GM23338 (cell line): ENCODE data around the gene SGCD. TPM values are rescaled to one million over a fixed set of nuclear protein-coding genes. Genes with fewer than 3 reads are reported as not detected.

Experiments
- ATAC-seq: fragments of 200-7000 bp; cut with Tn5 transposase; 3 replicates; pipeline ENCODE4 v1.9.1; 2020
- DNase-seq: peaks from one replicate; pipeline ENCODE4 v3.0.0-alpha.2; 2015; ENCODE audit warnings: low spot score
- H2AFZ ChIP-seq: fragments of 200-600 bp; sonication (generic); 2 replicates; pipeline ENCODE4 v1.8.0; 2016; ENCODE audit warnings: antibody characterized with exemption, mild to moderate bottlenecking, moderate library complexity
- H3F3A ChIP-seq: fragments of 200-600 bp; sonication (generic); replicated peaks from 2 replicates; pipeline ENCODE4 v1.8.0; 2017; ENCODE audit warnings: antibody characterized with exemption, mixed run types, low read depth
- H3K27ac ChIP-seq: fragments of 200-600 bp; sonication (generic); 2 replicates; pipeline ENCODE4 v1.6.1; 2016; ENCODE audit warnings: low read depth
- H3K27me3 ChIP-seq: fragments of 200-600 bp; sonication (generic); 2 replicates; pipeline ENCODE4 v1.8.0; 2016; ENCODE audit warnings: mild to moderate bottlenecking, mixed run types, moderate library complexity; ENCODE audit not compliant: insufficient read depth
- H3K36me3 ChIP-seq: fragments of 200-600 bp; sonication (generic); 2 replicates; pipeline ENCODE4 v1.8.0; 2016; ENCODE audit warnings: mild to moderate bottlenecking; ENCODE audit not compliant: insufficient read depth
- H3K4me1 ChIP-seq: fragments of 200-600 bp; sonication (generic); 2 replicates; pipeline ENCODE4 v1.8.0; 2016; ENCODE audit warnings: mild to moderate bottlenecking, moderate library complexity; ENCODE audit not compliant: insufficient read depth
- H3K4me2 ChIP-seq: fragments of 200-600 bp; sonication (generic); 2 replicates; pipeline ENCODE4 v1.7.1; 2017; ENCODE audit warnings: mixed run types
- H3K4me3 ChIP-seq: fragments of 200-600 bp; sonication (generic); 2 replicates; pipeline ENCODE4 v1.6.1; 2016; ENCODE audit warnings: mixed run types
- H3K79me2 ChIP-seq: fragments of 200-600 bp; sonication (generic); replicated peaks from 2 replicates; pipeline ENCODE4 v1.8.0; 2017; ENCODE audit warnings: mild to moderate bottlenecking; ENCODE audit not compliant: insufficient read depth
- H3K9me2 ChIP-seq: fragments of 200-600 bp; sonication (generic); 2 replicates; pipeline ENCODE4 v1.8.0; 2017; ENCODE audit not compliant: insufficient read depth
- H4K20me1 ChIP-seq: fragments of 200-600 bp; sonication (generic); replicated peaks from 2 replicates; pipeline ENCODE4 v1.8.0; 2017; ENCODE audit warnings: mild to moderate bottlenecking; ENCODE audit not compliant: insufficient read depth
- H3K27ac Mint-ChIP-seq: 2 replicates; pipeline ENCODE4 v1.8.0; 2020; ENCODE audit warnings: inconsistent platforms, mild to moderate bottlenecking, moderate library complexity, mixed read lengths
- H3K27me3 Mint-ChIP-seq: 3 replicates; pipeline ENCODE4 v1.8.0; 2022; ENCODE audit warnings: low read depth, mild to moderate bottlenecking, moderate library complexity, mixed read lengths, inconsistent platforms; ENCODE audit not compliant: insufficient read depth, poor library complexity
- H3K36me3 Mint-ChIP-seq: 3 replicates; pipeline ENCODE4 v1.8.0; 2021; ENCODE audit warnings: low read depth, mild to moderate bottlenecking, inconsistent platforms, moderate library complexity, mixed read lengths
- H3K4me1 Mint-ChIP-seq: 3 replicates; pipeline ENCODE4 v1.8.0; 2020; ENCODE audit warnings: mild to moderate bottlenecking, inconsistent platforms, mixed read lengths
- H3K4me3 Mint-ChIP-seq: 3 replicates; pipeline ENCODE4 v1.8.0; 2021; ENCODE audit warnings: moderate library complexity, mild to moderate bottlenecking, inconsistent platforms, mixed read lengths
- H3K9me3 Mint-ChIP-seq: 3 replicates; pipeline ENCODE4 v1.8.0; 2020; ENCODE audit warnings: moderate library complexity, mild to moderate bottlenecking, inconsistent platforms, mixed read lengths
- CREB1 ChIP-seq: fragments of 250-450 bp; sonication (Bioruptor Pico); IDR thresholded peaks from 2 replicates; pipeline ENCODE4 v1.5.0; 2020; ENCODE audit warnings: low read depth, mild to moderate bottlenecking, moderate library complexity
- EZH2 ChIP-seq: fragments of 200-600 bp; sonication (generic); IDR thresholded peaks from one replicate; pipeline ENCODE4 v1.8.0; 2017; ENCODE audit warnings: antibody characterized with exemption, mild to moderate bottlenecking, low read depth; ENCODE audit not compliant: unreplicated experiment
- EZH2phosphoT487 ChIP-seq: fragments of 200-600 bp; sonication (generic); IDR thresholded peaks from one replicate; pipeline ENCODE4 v1.8.1; 2018; ENCODE audit warnings: antibody characterized with exemption; ENCODE audit not compliant: unreplicated experiment
- JUNB ChIP-seq: IDR thresholded peaks from one replicate; pipeline ENCODE4 v1.6.1; 2016; ENCODE audit warnings: antibody characterized with exemption; ENCODE audit not compliant: unreplicated experiment
- NANOG ChIP-seq: IDR thresholded peaks from 2 replicates; pipeline ENCODE4 v1.6.1; 2016; ENCODE audit warnings: antibody characterized with exemption, borderline replicate concordance
- POLR2AphosphoS5 ChIP-seq: IDR thresholded peaks from 2 replicates; pipeline ENCODE4 v1.6.1; 2016; ENCODE audit warnings: antibody characterized with exemption, low read depth
- STAT1 ChIP-seq: IDR thresholded peaks from one replicate; pipeline ENCODE4 v1.6.1; 2016; ENCODE audit warnings: antibody characterized with exemption; ENCODE audit not compliant: unreplicated experiment
- ZNF114 ChIP-seq: fragments of 250-450 bp; sonication (Bioruptor Pico); IDR thresholded peaks from 2 replicates; pipeline ENCODE4 v1.5.0; 2020; ENCODE audit warnings: mild to moderate bottlenecking, moderate library complexity
- ZNF331 ChIP-seq: fragments of 250-450 bp; sonication (Bioruptor Pico); IDR thresholded peaks from 2 replicates; pipeline ENCODE4 v1.5.0; 2020; ENCODE audit warnings: low read depth, mild to moderate bottlenecking, moderate library complexity
- polyA plus RNA-seq: library from polyadenylated mRNA; unstranded; fragments of >200 nt; fragmentation: Nextera tagmentation; extraction: Ambion mirVana; gene quantifications from 2 replicates; pipeline ENCODE4 v1.2.1, GENCODE V29; 2016
- total RNA-seq: library from RNA; depleted of rRNA; stranded (reverse); fragments of >200 nt; shearing (Covaris generic); gene quantifications from 2 replicates; pipeline ENCODE4 v1.2.3, GENCODE V29; 2014
- TF ChIP-seq, protein P1 (sequence below): IDR thresholded peaks from one replicate; pipeline ENCODE4 v1.6.1; 2018; ENCODE audit warnings: antibody characterized with exemption; ENCODE audit not compliant: unreplicated experiment
- TF ChIP-seq, protein P2 (sequence below), 2 experiments: fragments of 200-600 bp in 1 of 2; sonication (generic) in 1 of 2; conservative IDR thresholded peaks; 2 replicates each; pipeline versions ENCODE4 v1.5.1 to v1.6.1; 2016 to 2017; ENCODE audit warnings: antibody characterized with exemption in 2 of 2, low read depth in 2 of 2, mild to moderate bottlenecking in 2 of 2, moderate library complexity in 1 of 2
- TF ChIP-seq, protein P3 (sequence below): fragments of 250-450 bp; sonication (Bioruptor Pico); IDR thresholded peaks from 2 replicates; pipeline ENCODE4 v1.5.0; 2020; ENCODE audit warnings: mild to moderate bottlenecking, moderate library complexity
- TF ChIP-seq, protein P4 (sequence below): IDR thresholded peaks from 2 replicates; pipeline ENCODE4 v1.6.1; 2016; ENCODE audit warnings: antibody characterized with exemption

Gene SGCD
- total and polyA plus RNA-seq, 2 experiments from 2014 or later = 0.03 to 0.05 TPM

DNA sequence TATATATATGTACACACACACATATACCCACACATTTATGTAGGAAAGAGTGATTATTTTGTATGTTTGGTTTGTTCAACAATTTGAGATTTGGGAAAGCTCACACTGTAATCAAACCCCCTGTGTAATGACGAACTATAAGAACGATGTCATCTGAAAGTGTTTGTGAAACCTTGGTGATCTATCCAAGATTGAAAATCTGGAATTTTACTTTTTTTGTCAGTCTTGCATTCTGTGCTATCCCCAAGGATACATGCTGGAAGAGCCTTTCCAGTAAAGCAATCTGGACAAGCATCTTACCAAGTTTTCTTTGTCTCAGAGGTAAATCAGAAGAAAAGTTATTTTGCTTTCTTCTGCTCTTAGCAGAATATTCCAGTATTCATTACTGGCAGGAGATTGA, 23.3 kb downstream of the SGCD start:
- Histone ChIP-seq H3K36me3 (no peaks in the 10 kb centered on the region), H3K4me3 (no peak overlapping the region), H3F3A (no peaks in the 10 kb centered on the region), H3K4me2 (no peak overlapping the region), H3K27me3 (no peaks in the 10 kb centered on the region), H3K79me2 (no peaks in the 10 kb centered on the region), H2AFZ (no peak overlapping the region), H4K20me1 (no peaks in the 10 kb centered on the region), H3K27ac (no peak overlapping the region), H3K4me1 (peaks cover 10% of the 10 kb centered on the region; the same call in 1 of the 2 replicates), H3K9me2 (no peaks in the 10 kb centered on the region)
- Mint-ChIP-seq H3K4me1 (peaks cover 7% of the 10 kb centered on the region; the same call in 2 of the 3 replicates), H3K4me3 (no peak overlapping the region), H3K9me3 (no peaks in the 10 kb centered on the region), H3K36me3 (no peaks in the 10 kb centered on the region), H3K27ac (no peak overlapping the region), H3K27me3 (peaks cover 1% of the 10 kb centered on the region)
- TF ChIP-seq, protein P1, sequence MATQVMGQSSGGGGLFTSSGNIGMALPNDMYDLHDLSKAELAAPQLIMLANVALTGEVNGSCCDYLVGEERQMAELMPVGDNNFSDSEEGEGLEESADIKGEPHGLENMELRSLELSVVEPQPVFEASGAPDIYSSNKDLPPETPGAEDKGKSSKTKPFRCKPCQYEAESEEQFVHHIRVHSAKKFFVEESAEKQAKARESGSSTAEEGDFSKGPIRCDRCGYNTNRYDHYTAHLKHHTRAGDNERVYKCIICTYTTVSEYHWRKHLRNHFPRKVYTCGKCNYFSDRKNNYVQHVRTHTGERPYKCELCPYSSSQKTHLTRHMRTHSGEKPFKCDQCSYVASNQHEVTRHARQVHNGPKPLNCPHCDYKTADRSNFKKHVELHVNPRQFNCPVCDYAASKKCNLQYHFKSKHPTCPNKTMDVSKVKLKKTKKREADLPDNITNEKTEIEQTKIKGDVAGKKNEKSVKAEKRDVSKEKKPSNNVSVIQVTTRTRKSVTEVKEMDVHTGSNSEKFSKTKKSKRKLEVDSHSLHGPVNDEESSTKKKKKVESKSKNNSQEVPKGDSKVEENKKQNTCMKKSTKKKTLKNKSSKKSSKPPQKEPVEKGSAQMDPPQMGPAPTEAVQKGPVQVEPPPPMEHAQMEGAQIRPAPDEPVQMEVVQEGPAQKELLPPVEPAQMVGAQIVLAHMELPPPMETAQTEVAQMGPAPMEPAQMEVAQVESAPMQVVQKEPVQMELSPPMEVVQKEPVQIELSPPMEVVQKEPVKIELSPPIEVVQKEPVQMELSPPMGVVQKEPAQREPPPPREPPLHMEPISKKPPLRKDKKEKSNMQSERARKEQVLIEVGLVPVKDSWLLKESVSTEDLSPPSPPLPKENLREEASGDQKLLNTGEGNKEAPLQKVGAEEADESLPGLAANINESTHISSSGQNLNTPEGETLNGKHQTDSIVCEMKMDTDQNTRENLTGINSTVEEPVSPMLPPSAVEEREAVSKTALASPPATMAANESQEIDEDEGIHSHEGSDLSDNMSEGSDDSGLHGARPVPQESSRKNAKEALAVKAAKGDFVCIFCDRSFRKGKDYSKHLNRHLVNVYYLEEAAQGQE = no peak
- TF ChIP-seq NANOG = no peak
- TF ChIP-seq EZH2 = no peak
- no peak for TF ChIP-seq CREB1
- TF ChIP-seq, protein P2, sequence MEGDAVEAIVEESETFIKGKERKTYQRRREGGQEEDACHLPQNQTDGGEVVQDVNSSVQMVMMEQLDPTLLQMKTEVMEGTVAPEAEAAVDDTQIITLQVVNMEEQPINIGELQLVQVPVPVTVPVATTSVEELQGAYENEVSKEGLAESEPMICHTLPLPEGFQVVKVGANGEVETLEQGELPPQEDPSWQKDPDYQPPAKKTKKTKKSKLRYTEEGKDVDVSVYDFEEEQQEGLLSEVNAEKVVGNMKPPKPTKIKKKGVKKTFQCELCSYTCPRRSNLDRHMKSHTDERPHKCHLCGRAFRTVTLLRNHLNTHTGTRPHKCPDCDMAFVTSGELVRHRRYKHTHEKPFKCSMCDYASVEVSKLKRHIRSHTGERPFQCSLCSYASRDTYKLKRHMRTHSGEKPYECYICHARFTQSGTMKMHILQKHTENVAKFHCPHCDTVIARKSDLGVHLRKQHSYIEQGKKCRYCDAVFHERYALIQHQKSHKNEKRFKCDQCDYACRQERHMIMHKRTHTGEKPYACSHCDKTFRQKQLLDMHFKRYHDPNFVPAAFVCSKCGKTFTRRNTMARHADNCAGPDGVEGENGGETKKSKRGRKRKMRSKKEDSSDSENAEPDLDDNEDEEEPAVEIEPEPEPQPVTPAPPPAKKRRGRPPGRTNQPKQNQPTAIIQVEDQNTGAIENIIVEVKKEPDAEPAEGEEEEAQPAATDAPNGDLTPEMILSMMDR (conservative IDR thresholded peaks at IDR 0.05; ENCODE audit: low read depth in 2 of 2) = no peak
- TF ChIP-seq ZNF331 (CRISPR knock-in tag) = no peak
- no peak for TF ChIP-seq ZNF114
- TF ChIP-seq, protein P3, sequence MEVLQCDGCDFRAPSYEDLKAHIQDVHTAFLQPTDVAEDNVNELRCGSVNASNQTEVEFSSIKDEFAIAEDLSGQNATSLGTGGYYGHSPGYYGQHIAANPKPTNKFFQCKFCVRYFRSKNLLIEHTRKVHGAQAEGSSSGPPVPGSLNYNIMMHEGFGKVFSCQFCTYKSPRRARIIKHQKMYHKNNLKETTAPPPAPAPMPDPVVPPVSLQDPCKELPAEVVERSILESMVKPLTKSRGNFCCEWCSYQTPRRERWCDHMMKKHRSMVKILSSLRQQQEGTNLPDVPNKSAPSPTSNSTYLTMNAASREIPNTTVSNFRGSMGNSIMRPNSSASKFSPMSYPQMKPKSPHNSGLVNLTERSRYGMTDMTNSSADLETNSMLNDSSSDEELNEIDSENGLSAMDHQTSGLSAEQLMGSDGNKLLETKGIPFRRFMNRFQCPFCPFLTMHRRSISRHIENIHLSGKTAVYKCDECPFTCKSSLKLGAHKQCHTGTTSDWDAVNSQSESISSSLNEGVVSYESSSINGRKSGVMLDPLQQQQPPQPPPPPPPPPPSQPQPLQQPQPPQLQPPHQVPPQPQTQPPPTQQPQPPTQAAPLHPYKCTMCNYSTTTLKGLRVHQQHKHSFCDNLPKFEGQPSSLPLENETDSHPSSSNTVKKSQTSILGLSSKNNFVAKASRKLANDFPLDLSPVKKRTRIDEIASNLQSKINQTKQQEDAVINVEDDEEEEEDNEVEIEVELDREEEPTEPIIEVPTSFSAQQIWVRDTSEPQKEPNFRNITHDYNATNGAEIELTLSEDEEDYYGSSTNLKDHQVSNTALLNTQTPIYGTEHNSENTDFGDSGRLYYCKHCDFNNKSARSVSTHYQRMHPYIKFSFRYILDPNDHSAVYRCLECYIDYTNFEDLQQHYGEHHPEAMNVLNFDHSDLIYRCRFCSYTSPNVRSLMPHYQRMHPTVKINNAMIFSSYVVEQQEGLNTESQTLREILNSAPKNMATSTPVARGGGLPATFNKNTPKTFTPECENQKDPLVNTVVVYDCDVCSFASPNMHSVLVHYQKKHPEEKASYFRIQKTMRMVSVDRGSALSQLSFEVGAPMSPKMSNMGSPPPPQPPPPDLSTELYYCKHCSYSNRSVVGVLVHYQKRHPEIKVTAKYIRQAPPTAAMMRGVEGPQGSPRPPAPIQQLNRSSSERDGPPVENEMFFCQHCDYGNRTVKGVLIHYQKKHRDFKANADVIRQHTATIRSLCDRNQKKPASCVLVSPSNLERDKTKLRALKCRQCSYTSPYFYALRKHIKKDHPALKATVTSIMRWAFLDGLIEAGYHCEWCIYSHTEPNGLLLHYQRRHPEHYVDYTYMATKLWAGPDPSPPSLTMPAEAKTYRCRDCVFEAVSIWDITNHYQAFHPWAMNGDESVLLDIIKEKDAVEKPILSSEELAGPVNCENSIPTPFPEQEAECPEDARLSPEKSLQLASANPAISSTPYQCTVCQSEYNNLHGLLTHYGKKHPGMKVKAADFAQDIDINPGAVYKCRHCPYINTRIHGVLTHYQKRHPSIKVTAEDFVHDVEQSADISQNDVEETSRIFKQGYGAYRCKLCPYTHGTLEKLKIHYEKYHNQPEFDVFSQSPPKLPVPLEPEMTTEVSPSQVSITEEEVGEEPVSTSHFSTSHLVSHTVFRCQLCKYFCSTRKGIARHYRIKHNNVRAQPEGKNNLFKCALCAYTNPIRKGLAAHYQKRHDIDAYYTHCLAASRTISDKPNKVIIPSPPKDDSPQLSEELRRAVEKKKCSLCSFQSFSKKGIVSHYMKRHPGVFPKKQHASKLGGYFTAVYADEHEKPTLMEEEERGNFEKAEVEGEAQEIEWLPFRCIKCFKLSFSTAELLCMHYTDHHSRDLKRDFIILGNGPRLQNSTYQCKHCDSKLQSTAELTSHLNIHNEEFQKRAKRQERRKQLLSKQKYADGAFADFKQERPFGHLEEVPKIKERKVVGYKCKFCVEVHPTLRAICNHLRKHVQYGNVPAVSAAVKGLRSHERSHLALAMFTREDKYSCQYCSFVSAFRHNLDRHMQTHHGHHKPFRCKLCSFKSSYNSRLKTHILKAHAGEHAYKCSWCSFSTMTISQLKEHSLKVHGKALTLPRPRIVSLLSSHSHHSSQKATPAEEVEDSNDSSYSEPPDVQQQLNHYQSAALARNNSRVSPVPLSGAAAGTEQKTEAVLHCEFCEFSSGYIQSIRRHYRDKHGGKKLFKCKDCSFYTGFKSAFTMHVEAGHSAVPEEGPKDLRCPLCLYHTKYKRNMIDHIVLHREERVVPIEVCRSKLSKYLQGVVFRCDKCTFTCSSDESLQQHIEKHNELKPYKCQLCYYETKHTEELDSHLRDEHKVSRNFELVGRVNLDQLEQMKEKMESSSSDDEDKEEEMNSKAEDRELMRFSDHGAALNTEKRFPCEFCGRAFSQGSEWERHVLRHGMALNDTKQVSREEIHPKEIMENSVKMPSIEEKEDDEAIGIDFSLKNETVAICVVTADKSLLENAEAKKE (CRISPR knock-in tag) = no peak
- no peak for TF ChIP-seq JUNB
- TF ChIP-seq, protein P4, sequence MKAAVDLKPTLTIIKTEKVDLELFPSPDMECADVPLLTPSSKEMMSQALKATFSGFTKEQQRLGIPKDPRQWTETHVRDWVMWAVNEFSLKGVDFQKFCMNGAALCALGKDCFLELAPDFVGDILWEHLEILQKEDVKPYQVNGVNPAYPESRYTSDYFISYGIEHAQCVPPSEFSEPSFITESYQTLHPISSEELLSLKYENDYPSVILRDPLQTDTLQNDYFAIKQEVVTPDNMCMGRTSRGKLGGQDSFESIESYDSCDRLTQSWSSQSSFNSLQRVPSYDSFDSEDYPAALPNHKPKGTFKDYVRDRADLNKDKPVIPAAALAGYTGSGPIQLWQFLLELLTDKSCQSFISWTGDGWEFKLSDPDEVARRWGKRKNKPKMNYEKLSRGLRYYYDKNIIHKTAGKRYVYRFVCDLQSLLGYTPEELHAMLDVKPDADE = no peak
- no peak for TF ChIP-seq EZH2phosphoT487
- TF ChIP-seq POLR2AphosphoS5 = no peak
- no peak for TF ChIP-seq STAT1
- ATAC-seq (no peak), DNase-seq (no peak)
